ENCODE data around the gene JAGN1.

The JAGN1 gene

GRCh38 chr3:9940746-9941145 is 50.3 kb downstream of the JAGN1 start:
- H3K4me3 ChIP-seq (ENCODE audit: low read length), result no peak overlapping the region
- H3K4me1 ChIP-seq (ENCODE audit: low read length), result no peaks in the 10 kb centered on the region
- no peak overlapping the region for H3K4me2 ChIP-seq (ENCODE audit: low read length)
- no peaks in the 10 kb centered on the region for H3K9me3 ChIP-seq (ENCODE audit: insufficient read depth, low read length)
- H3K27me3 ChIP-seq (ENCODE audit: low read depth, low read length), result no peaks in the 10 kb centered on the region
- H3K79me2 ChIP-seq (ENCODE audit: low read length), result no peaks in the 10 kb centered on the region
- H3K27ac ChIP-seq (ENCODE audit: low read length), result no peak overlapping the region
- H3K36me3 ChIP-seq (replicated peaks; ENCODE audit: low read depth, low read length), result peaks cover 4% of the 10 kb centered on the region
- no peak overlapping the region for H2AFZ ChIP-seq (ENCODE audit: low read depth, low read length)
- TF ChIP-seq CTCF (IDR thresholded peaks at IDR 0.05; ENCODE audit: low read depth, low read length) (no peak), EZH2phosphoT487 (IDR thresholded peaks at IDR 0.05; ENCODE audit: low read depth) (no peak)
- no peak overlapping the region for H3K9ac ChIP-seq (ENCODE audit: low read length)
- no peaks in the 10 kb centered on the region for H4K20me1 ChIP-seq (ENCODE audit: insufficient read depth, low read length)

GRCh38 chr3:9942164-9942563 is 51.8 kb downstream of the JAGN1 start:
- no peak overlapping the region for H3K9ac ChIP-seq (ENCODE audit: low read length)
- no peak overlapping the region for H2AFZ ChIP-seq (ENCODE audit: low read depth, low read length)
- H4K20me1 ChIP-seq (ENCODE audit: insufficient read depth, low read length), result no peaks in the 10 kb centered on the region
- H3K9me3 ChIP-seq (ENCODE audit: insufficient read depth, low read length), result no peaks in the 10 kb centered on the region
- no peak overlapping the region for H3K27ac ChIP-seq (ENCODE audit: low read length)
- no peaks in the 10 kb centered on the region for H3K79me2 ChIP-seq (ENCODE audit: low read length)
- H3K36me3 ChIP-seq (replicated peaks; ENCODE audit: low read depth, low read length), result peaks cover 2% of the 10 kb centered on the region
- H3K27me3 ChIP-seq (ENCODE audit: low read depth, low read length), result no peaks in the 10 kb centered on the region
- H3K4me2 ChIP-seq (ENCODE audit: low read length), result no peak overlapping the region
- no peak overlapping the region for H3K4me3 ChIP-seq (ENCODE audit: low read length)
- H3K4me1 ChIP-seq (ENCODE audit: low read length), result no peaks in the 10 kb centered on the region
- no peak for TF ChIP-seq CTCF (IDR thresholded peaks at IDR 0.05; ENCODE audit: low read depth, low read length)
- TF ChIP-seq EZH2phosphoT487 (IDR thresholded peaks at IDR 0.05; ENCODE audit: low read depth), result no peak

GRCh38 chr3:9942934-9943690 is 52.7 kb downstream of the JAGN1 start:
- TF ChIP-seq EZH2phosphoT487 (IDR thresholded peaks at IDR 0.05; ENCODE audit: low read depth) (no peak), CTCF (IDR thresholded peaks at IDR 0.05; ENCODE audit: low read depth, low read length) (no peak)
- no peaks in the 10 kb centered on the region for H3K27me3 ChIP-seq (ENCODE audit: low read depth, low read length)

More at GRCh38 chr3:9942934-9943690, 52.7 kb downstream of the JAGN1 start:
- Histone ChIP-seq H3K36me3 (replicated peaks; ENCODE audit: low read depth, low read length) (peaks cover 6% of the 10 kb centered on the region), H3K27ac (ENCODE audit: low read length) (no peak overlapping the region), H3K9me3 (ENCODE audit: insufficient read depth, low read length) (no peaks in the 10 kb centered on the region), H3K4me1 (ENCODE audit: low read length) (no peaks in the 10 kb centered on the region), H3K9ac (ENCODE audit: low read length) (no peak overlapping the region), H4K20me1 (ENCODE audit: insufficient read depth, low read length) (no peaks in the 10 kb centered on the region), H3K4me3 (ENCODE audit: low read length) (no peak overlapping the region), H2AFZ (ENCODE audit: low read depth, low read length) (no peak overlapping the region), H3K4me2 (ENCODE audit: low read length) (no peak overlapping the region), H3K79me2 (ENCODE audit: low read length) (no peaks in the 10 kb centered on the region)
